ENCODE measurements around the gene KLHL6.
"Not testable (repeated sequence)": the region's sequence is repeated elsewhere in the genome, so short reads cannot be mapped to it uniquely, and the experiment has no call there.

KLHL6 gene

DNA sequence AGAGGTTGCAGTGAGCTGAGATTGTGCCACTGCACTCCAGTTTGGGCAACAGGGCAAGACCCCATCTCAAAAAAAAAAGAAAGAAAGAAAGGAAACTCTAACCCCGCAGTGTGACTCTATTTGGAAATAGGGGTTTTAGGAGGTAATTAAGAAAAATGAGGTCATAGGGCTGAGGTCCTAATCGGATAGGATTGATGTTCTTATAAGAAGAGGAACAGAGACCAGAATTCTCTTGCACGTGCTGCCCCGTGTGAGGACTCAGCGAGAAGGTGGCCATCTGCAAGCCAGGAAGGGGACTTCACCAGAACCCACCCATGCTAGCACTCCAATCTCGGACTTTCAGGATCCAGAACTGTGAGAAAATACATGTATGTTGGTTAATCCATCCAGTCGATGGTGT, 25.8 kb downstream of the KLHL6 start:
- no peak for DNase-seq

GRCh38 chr3:183529185-183529584, 26.3 kb downstream of the KLHL6 start:
- no peak for DNase-seq

DNA sequence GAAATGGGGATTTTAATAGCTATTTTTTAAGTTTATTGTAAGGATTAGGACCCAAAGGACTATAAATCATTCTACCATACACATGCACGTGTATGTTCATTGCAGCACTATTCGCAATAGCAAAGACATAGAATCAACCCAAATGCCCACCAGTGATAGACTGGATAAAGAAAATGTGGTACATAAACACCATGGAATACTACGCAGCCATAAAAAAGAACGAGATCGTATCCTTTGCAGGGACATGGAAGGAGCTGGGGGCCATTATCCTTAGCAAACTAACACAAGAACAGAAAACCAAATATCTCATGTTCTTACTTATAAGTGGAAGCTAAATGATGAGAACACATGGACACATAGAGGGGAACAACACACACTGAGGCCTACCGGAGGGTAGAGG, 26.7 kb downstream of the KLHL6 start:
- not testable (repeated sequence) for DNase-seq

DNA sequence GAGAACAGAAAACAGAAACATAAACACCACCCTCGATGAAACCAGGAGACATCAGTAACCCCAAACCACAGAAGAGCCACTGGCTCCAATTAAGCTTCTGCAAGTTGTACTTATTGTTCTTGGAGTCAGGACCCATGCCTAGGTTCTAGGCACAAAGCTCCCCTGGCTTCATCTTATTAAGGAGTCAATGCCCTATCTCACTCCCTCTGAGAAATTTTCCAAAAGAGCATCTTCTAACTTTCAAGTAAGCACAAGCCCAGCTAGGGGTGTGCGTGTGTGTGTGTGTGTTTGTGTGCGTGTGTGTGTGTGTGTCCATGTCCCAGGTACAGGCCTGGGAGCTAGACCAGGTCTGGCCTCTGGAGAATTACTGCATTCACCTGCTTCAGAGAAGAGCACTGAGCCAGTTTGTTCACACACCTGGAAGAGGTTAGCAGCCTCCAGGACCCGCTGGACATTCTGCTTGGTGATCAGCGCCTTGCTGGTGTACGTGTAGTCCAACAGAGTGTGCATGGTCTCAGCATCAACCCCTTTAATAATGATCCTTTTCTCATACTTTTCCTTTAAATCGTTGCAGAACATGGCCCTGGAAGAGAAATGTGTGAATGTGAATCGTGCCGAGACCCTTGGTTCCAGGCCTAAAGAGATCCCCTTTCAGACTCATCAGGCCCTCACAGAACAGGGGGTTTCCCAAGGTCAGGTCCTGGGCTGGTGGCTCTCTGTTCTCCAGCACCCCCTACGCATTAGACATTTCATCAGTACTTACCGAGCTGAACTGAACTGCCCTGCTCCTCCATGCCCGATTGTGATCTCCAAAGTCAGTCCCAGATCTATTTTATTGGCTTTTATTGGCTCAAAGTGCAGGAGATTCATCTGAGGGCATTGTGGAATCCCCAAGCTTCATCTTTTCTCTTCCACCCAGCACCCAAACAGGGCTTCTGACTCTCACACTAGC, 27.8 kb downstream of the KLHL6 start:
- no peak for DNase-seq

DNA sequence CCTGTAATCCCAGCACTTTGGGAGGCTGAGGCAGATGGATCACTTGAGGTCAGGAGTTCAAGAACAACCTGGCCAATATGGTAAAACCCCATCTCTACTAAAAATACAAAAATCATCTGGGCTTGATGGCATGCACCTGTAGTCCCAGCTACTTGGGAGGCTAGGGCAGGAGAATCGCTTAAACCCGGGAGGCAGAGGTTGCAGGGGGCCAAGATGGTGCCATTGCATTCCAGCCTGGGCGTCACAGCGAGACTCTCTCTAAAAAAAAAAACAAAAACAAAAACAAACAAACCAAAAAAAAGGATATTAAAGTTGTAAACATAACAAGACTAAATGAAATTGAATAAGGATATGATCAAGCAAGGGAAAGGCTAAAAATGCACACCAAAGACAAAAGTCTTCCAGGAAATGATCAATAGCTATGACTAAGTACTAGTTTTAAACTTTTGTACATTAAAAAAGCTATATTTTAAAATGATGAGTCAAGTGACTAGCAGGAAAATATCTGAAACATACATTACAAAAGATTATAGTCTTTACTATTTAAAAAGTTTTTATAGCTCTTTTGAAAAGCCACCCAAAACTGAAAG, 28.6 kb downstream of the KLHL6 start:
- no peak for DNase-seq

- DNase-seq, result no peak
Measured at GRCh38 chr3:183524476-183524875, 31.0 kb downstream of the KLHL6 start.

GRCh38 chr3:183520741-183521556, 34.6 kb downstream of the KLHL6 start:
- DNase-seq, result not testable (repeated sequence)

GRCh38 chr3:183520295-183520694, 35.2 kb downstream of the KLHL6 start:
- DNase-seq, result not testable (repeated sequence)

- DNase-seq, result no peak
Measured at GRCh38 chr3:183519891-183520290, 35.6 kb downstream of the KLHL6 start.

DNA sequence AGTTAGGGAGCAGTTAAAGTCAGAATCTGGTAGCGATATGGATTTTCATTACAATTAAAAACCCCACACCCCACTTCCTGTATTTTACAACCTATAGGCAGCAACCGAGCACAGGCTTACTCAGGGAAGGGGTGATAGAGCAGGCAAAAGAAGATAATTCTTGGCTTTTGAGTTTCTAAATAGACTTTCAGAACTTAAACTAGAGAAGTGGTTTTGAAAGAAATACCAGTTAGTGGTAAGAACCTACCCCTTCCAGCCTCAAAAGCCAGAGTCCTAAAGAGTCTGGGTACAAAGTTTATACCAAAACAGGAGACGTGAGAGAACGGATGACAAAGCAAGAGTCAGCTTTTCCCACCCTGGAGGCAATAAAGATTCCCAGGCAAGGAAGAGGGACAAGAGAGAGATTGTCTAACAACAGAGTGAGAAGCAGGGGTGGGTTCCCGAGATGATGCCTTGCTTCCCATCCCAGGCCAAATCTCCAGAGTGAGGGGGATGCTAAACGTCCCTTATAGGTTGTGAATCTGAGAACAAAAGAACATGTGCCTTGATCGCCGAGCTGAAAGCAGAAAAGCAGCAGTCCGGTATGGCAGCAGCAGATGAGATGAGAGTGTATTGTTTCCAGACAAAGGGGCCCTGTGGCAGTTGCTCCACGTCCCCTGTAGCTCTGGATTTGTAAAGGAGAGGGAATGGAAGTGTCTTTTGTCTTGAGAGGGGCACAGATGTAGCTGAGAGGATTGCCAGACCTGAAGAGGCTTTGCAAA, 36.8 kb downstream of the KLHL6 start:
- no peak for DNase-seq

DNA sequence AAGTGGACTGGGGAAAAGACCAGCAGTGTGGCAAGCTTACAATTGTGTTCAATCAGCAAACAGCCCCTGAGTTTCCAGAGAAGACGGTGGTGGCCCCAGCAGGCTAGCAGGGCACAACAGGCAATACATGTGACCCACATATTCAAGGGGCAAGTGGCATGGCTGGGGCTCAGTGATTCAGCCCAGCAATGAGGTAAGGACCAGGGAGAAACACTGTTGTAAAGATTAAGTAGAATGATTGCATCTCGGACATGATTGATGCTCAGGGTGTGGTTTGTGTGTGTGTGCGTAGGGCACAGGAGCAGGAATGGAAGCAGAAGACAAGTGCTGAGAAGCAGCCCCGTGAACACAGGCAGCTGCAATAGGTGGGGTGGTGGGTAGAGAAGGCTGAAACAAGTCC, 37.9 kb downstream of the KLHL6 start:
- no peak for DNase-seq

DNA sequence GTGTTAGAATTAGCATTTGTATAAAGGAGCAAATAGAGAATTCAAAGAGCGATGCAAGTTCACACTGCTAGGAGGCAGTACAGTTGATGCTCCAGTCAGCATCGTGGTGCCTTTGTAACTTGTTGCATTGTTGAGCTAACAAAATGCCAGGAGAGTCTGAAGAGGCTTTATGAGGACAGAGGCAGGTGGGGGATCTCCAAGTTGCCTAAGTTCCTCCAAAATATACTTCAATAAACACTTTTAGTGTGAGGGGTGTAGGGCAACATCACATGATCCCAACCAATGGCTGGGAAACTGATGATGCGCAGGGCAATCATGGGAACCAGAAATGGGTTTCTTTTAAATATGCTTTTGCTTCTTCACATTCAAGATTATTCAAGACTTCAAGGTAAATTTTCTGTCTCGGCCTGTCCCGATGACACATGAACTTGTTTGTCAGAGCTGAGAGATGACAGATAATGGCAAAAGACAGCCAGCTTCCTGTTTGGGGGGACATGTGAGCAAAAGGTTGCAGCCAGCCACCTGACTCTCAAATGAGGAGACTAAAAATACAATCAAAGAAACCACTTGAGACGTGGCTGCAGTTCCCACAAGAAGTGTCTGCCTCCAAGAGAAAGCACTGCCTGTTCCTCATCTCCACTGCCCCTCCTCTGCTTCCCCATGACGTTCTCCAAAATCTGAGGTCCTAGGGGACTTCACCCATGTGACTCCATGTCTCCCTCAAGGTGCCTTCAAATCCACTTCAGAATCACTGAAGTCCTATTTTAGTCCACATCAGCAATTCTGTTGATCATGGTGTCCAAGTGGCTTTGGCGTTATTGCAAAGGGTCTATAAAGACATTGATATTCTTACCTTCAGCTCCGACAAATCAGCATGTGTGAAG, 39.3 kb downstream of the KLHL6 start:
- peak; percentile 58 for DNase-seq

- DNase-seq, result no peak
Measured at GRCh38 chr3:183514021-183514420, 41.5 kb downstream of the KLHL6 start.

DNA sequence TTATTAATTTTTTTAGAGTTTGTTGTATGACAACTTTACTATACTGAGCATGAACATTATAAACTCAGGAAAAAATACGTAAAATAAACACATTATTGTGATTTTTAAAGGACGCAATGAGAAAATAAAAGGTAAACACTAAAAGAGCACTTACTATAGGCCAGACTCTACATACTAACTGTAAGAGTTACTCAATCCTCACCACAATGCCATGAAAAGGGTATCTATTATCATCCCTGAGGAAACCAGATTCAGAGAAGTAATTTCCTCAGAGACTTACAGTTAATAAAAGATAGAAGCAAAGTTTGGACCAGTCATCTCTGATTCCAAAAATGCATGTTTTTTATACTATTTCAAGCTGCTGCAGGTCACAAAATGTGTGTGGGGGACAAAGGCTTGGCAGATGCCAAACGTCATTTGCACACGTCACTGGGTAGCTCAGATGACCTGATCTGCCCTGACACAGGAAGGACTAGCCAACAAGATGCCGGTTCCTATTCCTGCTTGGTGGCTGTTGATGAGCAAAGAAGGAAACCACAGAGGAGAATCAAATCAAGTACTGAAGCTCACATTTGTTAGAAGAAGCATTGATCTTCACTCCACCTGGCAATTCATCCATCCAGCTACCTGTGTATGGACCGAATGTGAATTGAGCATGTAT, 42.3 kb downstream of the KLHL6 start:
- DNase-seq, result peak; percentile 48

DNA sequence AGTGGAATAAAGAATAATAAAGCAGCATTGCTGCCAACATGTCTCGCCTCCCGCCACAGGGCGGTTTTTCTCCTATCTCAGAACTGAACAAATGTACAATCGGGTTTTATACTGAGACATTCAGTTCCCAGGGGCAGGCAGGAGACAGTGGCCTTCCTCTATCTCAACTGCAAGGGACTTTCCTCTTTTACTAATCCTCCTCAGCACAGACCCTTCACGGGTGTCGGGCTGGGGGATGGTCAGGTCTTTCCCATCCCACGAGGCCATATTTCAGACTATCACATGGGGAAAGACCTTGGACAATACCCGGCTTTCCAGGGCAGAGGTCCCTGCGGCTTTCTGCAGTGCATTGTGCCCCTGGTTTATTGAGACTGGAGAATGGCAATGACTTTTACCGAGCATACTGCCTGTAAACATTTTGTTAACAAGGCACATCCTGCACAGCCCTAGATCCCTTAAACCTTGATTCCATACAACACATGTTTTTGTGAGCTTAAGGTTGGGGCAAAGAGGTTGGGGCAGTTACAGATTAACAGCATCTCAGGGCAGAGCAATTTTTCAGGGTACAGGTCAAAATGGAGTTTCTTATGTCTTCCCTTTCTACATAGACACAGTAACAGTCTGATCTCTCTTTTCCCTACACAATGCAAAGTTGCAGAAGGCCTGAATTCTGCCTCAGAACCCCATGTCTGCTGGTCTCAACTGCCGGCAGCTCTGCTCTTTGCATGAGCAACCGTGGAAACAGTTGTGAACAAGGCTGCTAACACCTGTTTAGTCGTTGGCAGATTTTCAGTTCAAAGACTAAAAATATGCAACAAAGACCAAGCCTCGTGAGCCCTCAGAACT, 44.0 kb downstream of the KLHL6 start:
- not testable (repeated sequence) for DNase-seq

DNA sequence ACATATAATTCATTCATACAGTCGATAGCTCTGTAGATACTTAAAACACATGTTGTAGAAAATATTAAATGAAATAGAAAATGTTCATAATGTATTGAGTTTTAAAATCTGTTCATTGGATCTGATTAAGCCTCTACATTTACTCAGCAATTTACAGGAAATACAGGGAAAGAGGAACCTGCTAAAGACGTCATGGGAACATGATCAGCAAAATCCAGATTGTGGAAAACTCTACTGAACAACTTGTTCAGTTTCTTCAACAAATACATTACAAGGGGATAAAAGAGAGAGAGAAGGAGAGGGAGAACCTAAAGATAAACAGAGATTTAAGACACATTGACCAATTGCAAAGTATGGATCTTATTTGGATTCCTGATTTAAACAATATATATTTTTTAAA, 46.7 kb downstream of the KLHL6 start:
- DNase-seq, result no peak

GRCh38 chr3:183507551-183507950, 48.0 kb downstream of the KLHL6 start:
- no peak for DNase-seq

DNA sequence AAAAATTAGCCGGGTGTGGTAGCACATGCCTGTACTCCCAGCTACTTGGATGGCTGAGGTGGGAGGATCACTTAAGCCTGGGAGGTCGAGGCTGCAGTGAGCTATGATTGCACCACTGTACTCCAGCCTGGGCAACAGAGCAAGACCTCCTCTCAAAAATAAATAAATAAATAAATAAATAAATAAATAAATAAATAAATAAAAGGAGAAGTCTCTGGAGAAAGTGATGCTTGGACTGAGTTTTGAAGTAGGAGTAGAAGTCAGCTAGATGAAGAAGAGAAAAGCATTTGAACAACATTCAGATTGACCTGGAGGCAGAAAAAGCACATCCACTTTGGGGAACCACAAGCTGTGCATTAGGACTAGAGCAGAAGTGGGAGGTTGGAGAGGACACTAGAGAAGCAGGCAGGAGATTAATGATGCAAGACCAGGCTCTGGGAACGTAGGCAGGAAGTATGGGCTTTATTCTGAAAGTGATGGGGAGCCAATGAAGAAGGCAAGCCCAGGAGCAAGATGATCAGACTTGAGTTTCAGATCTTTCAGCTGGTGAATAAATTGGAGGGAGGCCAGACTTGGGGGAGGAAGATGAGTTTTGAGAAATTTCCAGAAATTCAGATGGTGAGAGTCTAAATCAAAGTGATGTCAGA, 48.7 kb downstream of the KLHL6 start:
- DNase-seq, result no peak

- DNase-seq, result no peak
Measured at GRCh38 chr3:183504597-183504996, 50.9 kb downstream of the KLHL6 start.
